Activated CD8-positive, alpha-beta T cell treated with anti-CD3 and anti-CD28 coated beads for 36 hours (primary cell): ENCODE results near the gene RASSF4. TPM values are rescaled to one million over a fixed set of nuclear protein-coding genes. Genes with fewer than 3 reads are reported as not detected.

Experiments
- ATAC-seq: fragments of 200-7000 bp; cut with Tn5 transposase; one replicate; pipeline ENCODE4 v1.10.0; 2021; ENCODE audit warnings: mild to moderate bottlenecking, moderate library complexity
- CTCF ChIA-PET: fragments of 350-600 bp; sonication (Branson Sonifier 250); formaldehyde crosslinking; loops from one replicate; lab custom pipeline; 2021; ENCODE audit warnings: antibody characterized with exemption; lab: Charles Lee
- POLR2A ChIA-PET: fragments of 350-600 bp; sonication (Branson Sonifier 250); formaldehyde crosslinking; loops from one replicate; lab custom pipeline; 2021; ENCODE audit warnings: antibody characterized with exemption; lab: Charles Lee
- DNase-seq: peaks from one replicate; pipeline ENCODE4 v3.0.0-alpha.2; 2020
- H3K27ac Mint-ChIP-seq: one replicate; pipeline ENCODE4 v1.8.0; 2021; ENCODE audit warnings: mild to moderate bottlenecking, mixed read lengths
- H3K27me3 Mint-ChIP-seq: one replicate; pipeline ENCODE4 v1.8.0; 2021; ENCODE audit warnings: mixed read lengths
- H3K36me3 Mint-ChIP-seq: one replicate; pipeline ENCODE4 v1.8.0; 2021; ENCODE audit warnings: low read depth, mixed read lengths
- H3K4me1 Mint-ChIP-seq: one replicate; pipeline ENCODE4 v1.8.0; 2021; ENCODE audit warnings: low read depth, mixed read lengths
- H3K4me3 Mint-ChIP-seq: one replicate; pipeline ENCODE4 v1.8.0; 2021; ENCODE audit warnings: mild to moderate bottlenecking, moderate library complexity, mixed read lengths
- H3K9me3 Mint-ChIP-seq: one replicate; pipeline ENCODE4 v1.8.0; 2021; ENCODE audit warnings: mixed read lengths
- CTCF ChIP-seq: fragments of 200-600 bp; IDR thresholded peaks from one replicate; pipeline ENCODE4 v1.8.0; 2022; ENCODE audit warnings: antibody characterized with exemption, mild to moderate bottlenecking
- intact Hi-C: fragments of 100-400 bp; cut with micrococcal nuclease; formaldehyde crosslinking; loops from one replicate; pipeline ENCODE4 v1.10.0; 2022
- total RNA-seq, 2 experiments: library from RNA; stranded (reverse); gene quantifications; one replicate each; pipeline ENCODE4 v1.2.3, GENCODE V29; 2021

RASSF4 gene
- total RNA-seq, 2 experiments from 2014 or later = 1.8 to 1.9 TPM

GRCh38 chr10:44986179-44986578, 26.6 kb downstream of the RASSF4 start:
- CTCF ChIA-PET = interaction anchor here (1.0 to 1.4 kb wide), 3 partner anchors 9 to 53 kb away, joined by 3 to 5 read pairs (median 4); no protein-coding TSS in a partner anchor
- intact Hi-C loops = no loop called here
- POLR2A ChIA-PET = no interaction called here
- Mint-ChIP-seq H3K27me3 (peaks cover 3% of the 10 kb centered on the region), H3K4me1 (peaks cover 3% of the 10 kb centered on the region), H3K9me3 (no peaks in the 10 kb centered on the region), H3K27ac (no peak overlapping the region), H3K36me3 (no peaks in the 10 kb centered on the region), H3K4me3 (no peak overlapping the region)
- TF ChIP-seq CTCF = no peak
- ATAC-seq (no peak), DNase-seq (no peak)

- Mint-ChIP-seq H3K36me3 (no peaks in the 10 kb centered on the region), H3K4me3 (no peak overlapping the region), H3K4me1 (peaks cover 3% of the 10 kb centered on the region), H3K9me3 (no peaks in the 10 kb centered on the region), H3K27ac (no peak overlapping the region), H3K27me3 (peaks cover 3% of the 10 kb centered on the region)
- ChIA-PET POLR2A (interaction anchor here (1.4 kb wide), 1 partner anchor 14 kb away, joined by 3 read pairs; the partner anchor contains the start of gene ZNF22), CTCF (interaction anchor here (1.0 to 1.4 kb wide), 3 partner anchors 9 to 54 kb away, joined by 3 to 5 read pairs (median 4); no protein-coding TSS in a partner anchor)
- no peak for ATAC-seq
- no peak for DNase-seq
- intact Hi-C loops = no loop called here
- no peak for TF ChIP-seq CTCF
Observed at GRCh38 chr10:44986670-44987069, 27.1 kb downstream of the RASSF4 start.

- TF ChIP-seq CTCF = no peak
- H3K27ac Mint-ChIP-seq = no peak overlapping the region
- H3K27me3 Mint-ChIP-seq = peaks cover 3% of the 10 kb centered on the region
- no peak overlapping the region for H3K4me3 Mint-ChIP-seq
- H3K9me3 Mint-ChIP-seq = no peaks in the 10 kb centered on the region
- H3K36me3 Mint-ChIP-seq = no peaks in the 10 kb centered on the region
- intact Hi-C loops = no loop called here
- H3K4me1 Mint-ChIP-seq = peaks cover 3% of the 10 kb centered on the region
- no peak for DNase-seq
- no peak for ATAC-seq
- ChIA-PET CTCF (interaction anchor here (0.9 to 1.9 kb wide), 4 partner anchors 15 to 56 kb away, joined by 3 to 8 read pairs (median 4); no protein-coding TSS in a partner anchor), POLR2A (interaction anchor here (0.6 kb wide), 1 partner anchor 13 kb away, joined by 3 read pairs; no protein-coding TSS in a partner anchor)
Observed at GRCh38 chr10:44988957-44989585, 29.5 kb downstream of the RASSF4 start.

GRCh38 chr10:44989597-44990301, 30.1 kb downstream of the RASSF4 start:
- no peak overlapping the region for H3K4me3 Mint-ChIP-seq
- ATAC-seq = no peak
- CTCF ChIA-PET = interaction anchor here (0.9 to 1.0 kb wide), 2 partner anchors 27 to 56 kb away, joined by 4 read pairs; no protein-coding TSS in a partner anchor
- POLR2A ChIA-PET = interaction anchor here (0.6 kb wide), 1 partner anchor 57 kb away, joined by 3 read pairs; no protein-coding TSS in a partner anchor
- H3K4me1 Mint-ChIP-seq = peaks cover 4% of the 10 kb centered on the region
- DNase-seq = no peak
- peaks cover 3% of the 10 kb centered on the region for H3K27me3 Mint-ChIP-seq
- intact Hi-C loops = no loop called here
- no peak overlapping the region for H3K27ac Mint-ChIP-seq
- H3K36me3 Mint-ChIP-seq = no peaks in the 10 kb centered on the region
- no peaks in the 10 kb centered on the region for H3K9me3 Mint-ChIP-seq
- TF ChIP-seq CTCF = no peak
